IMR-90 (cell line): Measurements from ENCODE around the gene ARF1. TPM values are rescaled to one million over a fixed set of nuclear protein-coding genes. Genes with fewer than 3 reads are reported as not detected.

ENCODE experiments used
- ATAC-seq: fragments of 200-7000 bp; cut with Tn5 transposase; 2 replicates; pipeline ENCODE4 v1.9.1; 2020; ENCODE audit warnings: low read depth, mild to moderate bottlenecking, moderate library complexity
- BruUV-seq: library from RNA; stranded (reverse); fragments of 400-500 nt; replicated peaks from 2 replicates; lab custom pipeline; 2021; lab: Mats Ljungman, UMichigan
- CTCF ChIA-PET: fragments of 300-600 bp; formaldehyde crosslinking; extraction: SDS; loops from one replicate; lab custom pipeline; 2021; ENCODE audit warnings: antibody characterized with exemption; lab: Yijun Ruan, JAX
- POLR2A ChIA-PET: fragments of 300-600 bp; sonication (Branson Sonifier 250); formaldehyde crosslinking; loops from one replicate; lab custom pipeline; 2022; ENCODE audit warnings: antibody characterized with exemption; ENCODE audit not compliant: unreplicated experiment; lab: Charles Lee
- DNase-seq: peaks from one replicate; pipeline ENCODE4 v3.0.0; 2013
- H2AFZ ChIP-seq: replicated peaks from 2 replicates; pipeline ENCODE3; 2013; ENCODE audit warnings: low read length, mild to moderate bottlenecking; ENCODE audit not compliant: poor library complexity
- H2AK5ac ChIP-seq: 2 replicates; pipeline ENCODE4 v1.6.1; 2013; ENCODE audit warnings: low read depth, low read length, inconsistent platforms
- H2AK9ac ChIP-seq: replicated peaks from 2 replicates; pipeline ENCODE3; 2013; ENCODE audit warnings: mild to moderate bottlenecking, low read depth, low read length, moderate library complexity; ENCODE audit not compliant: poor library complexity
- H2BK120ac ChIP-seq: 2 replicates; pipeline ENCODE4 v1.6.1; 2013; ENCODE audit warnings: low read depth, low read length, inconsistent platforms
- H2BK15ac ChIP-seq: 3 replicates; pipeline ENCODE4 v1.6.1; 2013; ENCODE audit warnings: low read depth, low read length, inconsistent platforms
- H2BK20ac ChIP-seq: 2 replicates; pipeline ENCODE4 v1.6.1; 2013; ENCODE audit warnings: low read depth, mild to moderate bottlenecking, inconsistent platforms, low read length, moderate library complexity
- H2BK5ac ChIP-seq: 2 replicates; pipeline ENCODE4 v1.6.1; 2013; ENCODE audit warnings: mild to moderate bottlenecking, low read depth, low read length, inconsistent platforms; ENCODE audit not compliant: poor library complexity, severe bottlenecking
- H3K14ac ChIP-seq: replicated peaks from 2 replicates; pipeline ENCODE4 v1.6.1; 2013; ENCODE audit warnings: low read depth, low read length, inconsistent platforms
- H3K18ac ChIP-seq: 2 replicates; pipeline ENCODE4 v1.6.1; 2013; ENCODE audit warnings: low read depth, low read length, control low read depth
- H3K23ac ChIP-seq: 2 replicates; pipeline ENCODE4 v1.6.1; 2013; ENCODE audit warnings: low read depth, low read length, inconsistent platforms
- H3K27ac ChIP-seq: 2 replicates; pipeline ENCODE4 v1.5.1; 2013; ENCODE audit warnings: mild to moderate bottlenecking, control low read depth, low read length; ENCODE audit not compliant: insufficient read depth
- H3K27me3 ChIP-seq: 2 replicates; pipeline ENCODE4 v1.6.1; 2013; ENCODE audit warnings: low read length; ENCODE audit not compliant: control insufficient read depth, insufficient read depth
- H3K36me3 ChIP-seq: 2 replicates; pipeline ENCODE4 v1.6.1; 2013; ENCODE audit warnings: low read length, mixed read lengths; ENCODE audit not compliant: control insufficient read depth, insufficient read depth
- H3K4ac ChIP-seq: 2 replicates; pipeline ENCODE4 v1.6.1; 2013; ENCODE audit warnings: low read depth, low read length, inconsistent platforms
- H3K4me1 ChIP-seq: 2 replicates; pipeline ENCODE4 v1.6.1; 2013; ENCODE audit warnings: low read length, mixed read lengths; ENCODE audit not compliant: control insufficient read depth, insufficient read depth
- H3K4me2 ChIP-seq: 2 replicates; pipeline ENCODE4 v1.6.1; 2013; ENCODE audit warnings: low read depth, mild to moderate bottlenecking, control low read depth, low read length, moderate library complexity
- H3K4me3 ChIP-seq: 2 replicates; pipeline ENCODE4 v1.5.1; 2013; ENCODE audit warnings: low read depth, mild to moderate bottlenecking, control low read depth, low read length, moderate library complexity; ENCODE audit not compliant: insufficient read depth
- H3K56ac ChIP-seq: 2 replicates; pipeline ENCODE4 v1.6.1; 2013; ENCODE audit warnings: low read length, inconsistent platforms; ENCODE audit not compliant: insufficient read depth; ENCODE audit errors: extremely low read depth
- H3K79me1 ChIP-seq, 2 experiments: 2 replicates each; pipeline ENCODE4 v1.6.1; 2013; ENCODE audit warnings: low read length in 2 of 2, inconsistent platforms in 1 of 2, low read depth in 1 of 2
- H3K9ac ChIP-seq: 2 replicates; pipeline ENCODE4 v1.6.1; 2013; ENCODE audit warnings: low read depth, low read length, control low read depth
- H3K9me1 ChIP-seq: 2 replicates; pipeline ENCODE4 v1.6.1; 2013; ENCODE audit warnings: low read length, inconsistent platforms; ENCODE audit not compliant: insufficient read depth
- H3K9me3 ChIP-seq: 2 replicates; pipeline ENCODE4 v1.6.1; 2013; ENCODE audit warnings: low read length; ENCODE audit not compliant: control insufficient read depth, insufficient read depth
- H4K20me1 ChIP-seq: 2 replicates; pipeline ENCODE4 v1.6.1; 2013; ENCODE audit warnings: low read length, inconsistent platforms; ENCODE audit not compliant: insufficient read depth
- H4K5ac ChIP-seq: 2 replicates; pipeline ENCODE4 v1.6.1; 2013; ENCODE audit warnings: mild to moderate bottlenecking, low read depth, low read length, control low read depth
- H4K8ac ChIP-seq, 2 experiments: 2 replicates each; pipeline ENCODE4 v1.6.1; 2013; ENCODE audit warnings: low read depth in 2 of 2, low read length in 2 of 2, control low read depth in 1 of 2, inconsistent platforms in 1 of 2
- H4K91ac ChIP-seq: 2 replicates; pipeline ENCODE4 v1.6.1; 2013; ENCODE audit warnings: low read depth, low read length, inconsistent platforms; ENCODE audit not compliant: insufficient read depth
- BHLHE40 ChIP-seq: fragments of 150-350 bp; IDR thresholded peaks from 2 replicates; pipeline ENCODE4 v1.6.1; 2016; ENCODE audit warnings: mild to moderate bottlenecking, low read depth, low read length
- CEBPB ChIP-seq: IDR thresholded peaks from 2 replicates; pipeline ENCODE4 v1.6.1; 2012; ENCODE audit warnings: low read depth, low read length, improper control_type of control experiment
- CHD1 ChIP-seq: IDR thresholded peaks from 2 replicates; pipeline ENCODE4 v1.6.1; 2012; ENCODE audit warnings: low read depth, low read length, improper control_type of control experiment
- FOS ChIP-seq: fragments of 150-350 bp; IDR thresholded peaks from 2 replicates; pipeline ENCODE4 v1.6.1; 2016; ENCODE audit warnings: low read depth, low read length
- MAFK ChIP-seq: IDR thresholded peaks from 2 replicates; pipeline ENCODE4 v1.6.1; 2012; ENCODE audit warnings: low read depth, low read length, improper control_type of control experiment
- MXI1 ChIP-seq: IDR thresholded peaks from 2 replicates; pipeline ENCODE4 v1.6.1; 2012; ENCODE audit warnings: low read depth, mild to moderate bottlenecking, low read length, moderate library complexity, borderline replicate concordance
- NFE2L2 ChIP-seq: fragments of 150-350 bp; IDR thresholded peaks from 2 replicates; pipeline ENCODE4 v1.6.1; 2016; ENCODE audit warnings: low read depth, mild to moderate bottlenecking, low read length
- POLR2A ChIP-seq: IDR thresholded peaks from 2 replicates; pipeline ENCODE4 v1.6.1; 2012; ENCODE audit warnings: mild to moderate bottlenecking, low read depth, low read length
- RAD21 ChIP-seq: IDR thresholded peaks from 2 replicates; pipeline ENCODE4 v1.6.1; 2012; ENCODE audit warnings: low read length, improper control_type of control experiment
- RCOR1 ChIP-seq: IDR thresholded peaks from 2 replicates; pipeline ENCODE4 v1.6.1; 2012; ENCODE audit warnings: mild to moderate bottlenecking, low read length, improper control_type of control experiment; ENCODE audit not compliant: insufficient replicate concordance
- RFX5 ChIP-seq: IDR thresholded peaks from 2 replicates; pipeline ENCODE4 v1.8.0; 2012; ENCODE audit warnings: low read depth, mild to moderate bottlenecking, low read length, moderate library complexity
- SMC3 ChIP-seq: fragments of 150-350 bp; IDR thresholded peaks from 2 replicates; pipeline ENCODE4 v1.6.1; 2016; ENCODE audit warnings: low read depth, mild to moderate bottlenecking, antibody characterized with exemption, low read length, moderate library complexity
- WGBS, 2 experiments: methylation state at CpG; one replicate each; pipeline versions ENCODE4 v1.1.5 to v1.1.7; 2013; ENCODE audit warnings: missing lambda C conversion rate in 2 of 2; ENCODE audit not compliant: insufficient read length in 1 of 2; ENCODE audit errors: extremely low coverage in 2 of 2; 5-methylcytosine and 5-hydroxymethylcytosine counted together
- dilution Hi-C: fragments of 300-500 bp; cut with HindIII; formaldehyde crosslinking; loops from one replicate; pipeline ENCODE4 v1.14.3; 2018; ENCODE audit warnings: low sequenced_read_pairs; ENCODE audit not compliant: unreplicated experiment
- in situ Hi-C: fragments of 300-500 bp; cut with MboI; formaldehyde crosslinking; loops from 3 replicates; pipeline ENCODE4 v1.14.3; 2019; ENCODE audit warnings: low sequenced_read_pairs, inconsistent platforms, mixed read lengths
- intact Hi-C: fragments of 100-400 bp; cut with micrococcal nuclease; formaldehyde crosslinking; loops from 2 replicates; pipeline ENCODE4 v1.10.0; 2022
- polyA plus RNA-seq, 3 experiments: library from polyadenylated mRNA; depleted of rRNA; stranded (reverse); fragments of >200 nt; gene quantifications; 2 replicates each; pipeline ENCODE4 v1.2.3, GENCODE V29; 2012; ENCODE audit warnings: low replicate concordance in 1 of 3
- total RNA-seq: library from RNA; depleted of rRNA; stranded (reverse); fragments of >200 nt; gene quantifications from 2 replicates; pipeline ENCODE4 v1.2.3, GENCODE V29; 2012
- TF ChIP-seq, protein P1 (sequence below): conservative IDR thresholded peaks from 2 replicates; pipeline ENCODE4 v1.5.1; 2012; ENCODE audit warnings: mild to moderate bottlenecking, low read depth, low read length, improper control_type of control experiment
- TF ChIP-seq, protein P2 (sequence below): fragments of 150-350 bp; IDR thresholded peaks from 2 replicates; pipeline ENCODE4 v1.6.1; 2016; ENCODE audit warnings: low read depth, mild to moderate bottlenecking, low read length, moderate library complexity, borderline replicate concordance

The ARF1 gene
- total and polyA plus RNA-seq, 2 of the 4 experiments (the other 2 are of a cell fraction): 330 to 1,100 TPM

DNA sequence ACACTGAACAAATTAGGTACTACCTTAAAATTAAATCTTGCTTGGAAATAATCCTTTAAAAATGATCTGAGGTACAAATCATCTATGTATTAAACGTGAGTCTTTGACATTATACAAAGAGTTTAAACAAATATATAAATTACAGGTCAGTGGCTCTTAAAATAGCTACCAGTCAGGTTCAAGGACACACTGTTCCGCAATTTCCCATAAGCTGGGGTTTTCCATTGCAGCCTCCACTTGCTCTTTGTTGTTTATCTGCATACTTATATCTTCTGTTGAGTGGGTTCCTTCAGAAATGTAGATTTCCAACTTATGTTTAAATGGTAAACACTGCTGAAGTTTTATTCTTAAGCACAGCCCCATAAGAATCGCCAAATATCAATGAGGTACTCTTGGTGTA is 32.3 kb downstream of the ARF1 start:
- H3K27me3 ChIP-seq: no peaks in the 10 kb centered on the region
- DNase-seq (no peak), ATAC-seq (no peak)
- no peak overlapping the region for H2BK5ac ChIP-seq
- H3K79me1 ChIP-seq: peaks cover 6 to 11% of the 10 kb centered on the region in 2 experiments; a peak in 2 of 4 replicates
- no peak overlapping the region for H3K4me2 ChIP-seq
- H3K9ac ChIP-seq: no peak overlapping the region
- no peak overlapping the region for H4K5ac ChIP-seq
- H4K8ac ChIP-seq: no peak overlapping the region
- BruUV-seq: no TSS peak
- H2BK20ac ChIP-seq: no peak overlapping the region
- H2AK9ac ChIP-seq: no peak overlapping the region
- no peaks in the 10 kb centered on the region for H4K20me1 ChIP-seq
- H2BK120ac ChIP-seq: no peak overlapping the region
- H3K18ac ChIP-seq: no peak overlapping the region
- TF ChIP-seq BHLHE40 (no peak), CHD1 (no peak), RFX5 (no peak), RAD21 (no peak), RCOR1 (no peak), MAFK (no peak), CEBPB (no peak), MXI1 (no peak), FOS (no peak), SMC3 (no peak), NFE2L2 (no peak), POLR2A (no peak)
- TF ChIP-seq, protein P1, sequence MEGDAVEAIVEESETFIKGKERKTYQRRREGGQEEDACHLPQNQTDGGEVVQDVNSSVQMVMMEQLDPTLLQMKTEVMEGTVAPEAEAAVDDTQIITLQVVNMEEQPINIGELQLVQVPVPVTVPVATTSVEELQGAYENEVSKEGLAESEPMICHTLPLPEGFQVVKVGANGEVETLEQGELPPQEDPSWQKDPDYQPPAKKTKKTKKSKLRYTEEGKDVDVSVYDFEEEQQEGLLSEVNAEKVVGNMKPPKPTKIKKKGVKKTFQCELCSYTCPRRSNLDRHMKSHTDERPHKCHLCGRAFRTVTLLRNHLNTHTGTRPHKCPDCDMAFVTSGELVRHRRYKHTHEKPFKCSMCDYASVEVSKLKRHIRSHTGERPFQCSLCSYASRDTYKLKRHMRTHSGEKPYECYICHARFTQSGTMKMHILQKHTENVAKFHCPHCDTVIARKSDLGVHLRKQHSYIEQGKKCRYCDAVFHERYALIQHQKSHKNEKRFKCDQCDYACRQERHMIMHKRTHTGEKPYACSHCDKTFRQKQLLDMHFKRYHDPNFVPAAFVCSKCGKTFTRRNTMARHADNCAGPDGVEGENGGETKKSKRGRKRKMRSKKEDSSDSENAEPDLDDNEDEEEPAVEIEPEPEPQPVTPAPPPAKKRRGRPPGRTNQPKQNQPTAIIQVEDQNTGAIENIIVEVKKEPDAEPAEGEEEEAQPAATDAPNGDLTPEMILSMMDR: no peak
- TF ChIP-seq, protein P2, sequence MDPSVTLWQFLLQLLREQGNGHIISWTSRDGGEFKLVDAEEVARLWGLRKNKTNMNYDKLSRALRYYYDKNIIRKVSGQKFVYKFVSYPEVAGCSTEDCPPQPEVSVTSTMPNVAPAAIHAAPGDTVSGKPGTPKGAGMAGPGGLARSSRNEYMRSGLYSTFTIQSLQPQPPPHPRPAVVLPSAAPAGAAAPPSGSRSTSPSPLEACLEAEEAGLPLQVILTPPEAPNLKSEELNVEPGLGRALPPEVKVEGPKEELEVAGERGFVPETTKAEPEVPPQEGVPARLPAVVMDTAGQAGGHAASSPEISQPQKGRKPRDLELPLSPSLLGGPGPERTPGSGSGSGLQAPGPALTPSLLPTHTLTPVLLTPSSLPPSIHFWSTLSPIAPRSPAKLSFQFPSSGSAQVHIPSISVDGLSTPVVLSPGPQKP: no peak
- H3K4me1 ChIP-seq: no peaks in the 10 kb centered on the region
- intact Hi-C loops (no loop called here), in situ Hi-C loops (no loop called here), dilution Hi-C loops (no loop called here)
- H3K4ac ChIP-seq: no peak overlapping the region
- H2BK15ac ChIP-seq: no peak overlapping the region
- no peak overlapping the region for H3K14ac ChIP-seq
- H3K56ac ChIP-seq: no peak overlapping the region
- WGBS, 2 experiments: no CpG with 5 or more reads among the region's 3 CpGs
- no peak overlapping the region for H3K27ac ChIP-seq
- no peaks in the 10 kb centered on the region for H3K9me1 ChIP-seq
- H3K23ac ChIP-seq: no peak overlapping the region
- no peak overlapping the region for H4K91ac ChIP-seq
- H2AK5ac ChIP-seq: no peak overlapping the region
- ChIA-PET POLR2A (no interaction called here), CTCF (no interaction called here)
- H3K36me3 ChIP-seq: no peaks in the 10 kb centered on the region
- no peak overlapping the region for H3K4me3 ChIP-seq
- no peak overlapping the region for H2AFZ ChIP-seq
- H3K9me3 ChIP-seq: no peaks in the 10 kb centered on the region
